ENCODE data around the gene MRPL52.
"Not testable (repeated sequence)": the region's sequence is repeated elsewhere in the genome, so short reads cannot be mapped to it uniquely, and the experiment has no call there.

- TF ChIP-seq ZNF121 (tag by site-specific recombination; IDR thresholded peaks at IDR 0.05); REPIN1 (tag by site-specific recombination; IDR thresholded peaks at IDR 0.05; ENCODE audit: low read depth): not testable (repeated sequence)
Measured at GRCh38 chr14:22829076-22829660, 519 bp upstream of the MRPL52 start.
